Lower leg skin (tissue), 3 donors: Measurements from ENCODE around the gene NRAS.

Source experiments
- POLR2A ChIP-seq, 2 donors: fragments of 450-650 bp; IDR thresholded peaks; one replicate each; pipeline ENCODE4 v1.6.1; 2016 to 2017; ENCODE audit warnings: antibody characterized with exemption in 2 of 2, mild to moderate bottlenecking in 1 of 2, moderate library complexity in 1 of 2
- TF ChIP-seq, protein P1 (sequence below), 3 donors: fragments of 450-650 bp; IDR thresholded peaks; one replicate each; pipeline ENCODE4 v1.5.1; 2016; ENCODE audit warnings: antibody characterized with exemption in 3 of 3, mild to moderate bottlenecking in 3 of 3, moderate library complexity in 2 of 3

GRCh38 chr1:114671011-114671938, 45.3 kb downstream of the NRAS start:
- TF ChIP-seq, protein P1, sequence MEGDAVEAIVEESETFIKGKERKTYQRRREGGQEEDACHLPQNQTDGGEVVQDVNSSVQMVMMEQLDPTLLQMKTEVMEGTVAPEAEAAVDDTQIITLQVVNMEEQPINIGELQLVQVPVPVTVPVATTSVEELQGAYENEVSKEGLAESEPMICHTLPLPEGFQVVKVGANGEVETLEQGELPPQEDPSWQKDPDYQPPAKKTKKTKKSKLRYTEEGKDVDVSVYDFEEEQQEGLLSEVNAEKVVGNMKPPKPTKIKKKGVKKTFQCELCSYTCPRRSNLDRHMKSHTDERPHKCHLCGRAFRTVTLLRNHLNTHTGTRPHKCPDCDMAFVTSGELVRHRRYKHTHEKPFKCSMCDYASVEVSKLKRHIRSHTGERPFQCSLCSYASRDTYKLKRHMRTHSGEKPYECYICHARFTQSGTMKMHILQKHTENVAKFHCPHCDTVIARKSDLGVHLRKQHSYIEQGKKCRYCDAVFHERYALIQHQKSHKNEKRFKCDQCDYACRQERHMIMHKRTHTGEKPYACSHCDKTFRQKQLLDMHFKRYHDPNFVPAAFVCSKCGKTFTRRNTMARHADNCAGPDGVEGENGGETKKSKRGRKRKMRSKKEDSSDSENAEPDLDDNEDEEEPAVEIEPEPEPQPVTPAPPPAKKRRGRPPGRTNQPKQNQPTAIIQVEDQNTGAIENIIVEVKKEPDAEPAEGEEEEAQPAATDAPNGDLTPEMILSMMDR (IDR thresholded peaks at IDR 0.05): no peak
- no peak for TF ChIP-seq POLR2A (IDR thresholded peaks at IDR 0.05)
